ENCODE measurements around the gene LRPAP1. TPM values are rescaled to one million over a fixed set of nuclear protein-coding genes. Genes with fewer than 3 reads are reported as not detected.
"Not testable (repeated sequence)": the region's sequence is repeated elsewhere in the genome, so short reads cannot be mapped to it uniquely, and the experiment has no call there.

LRPAP1 gene
- total RNA-seq, 4 donors from 2014 or later: 65.0 to 131 (median 100) TPM

DNA sequence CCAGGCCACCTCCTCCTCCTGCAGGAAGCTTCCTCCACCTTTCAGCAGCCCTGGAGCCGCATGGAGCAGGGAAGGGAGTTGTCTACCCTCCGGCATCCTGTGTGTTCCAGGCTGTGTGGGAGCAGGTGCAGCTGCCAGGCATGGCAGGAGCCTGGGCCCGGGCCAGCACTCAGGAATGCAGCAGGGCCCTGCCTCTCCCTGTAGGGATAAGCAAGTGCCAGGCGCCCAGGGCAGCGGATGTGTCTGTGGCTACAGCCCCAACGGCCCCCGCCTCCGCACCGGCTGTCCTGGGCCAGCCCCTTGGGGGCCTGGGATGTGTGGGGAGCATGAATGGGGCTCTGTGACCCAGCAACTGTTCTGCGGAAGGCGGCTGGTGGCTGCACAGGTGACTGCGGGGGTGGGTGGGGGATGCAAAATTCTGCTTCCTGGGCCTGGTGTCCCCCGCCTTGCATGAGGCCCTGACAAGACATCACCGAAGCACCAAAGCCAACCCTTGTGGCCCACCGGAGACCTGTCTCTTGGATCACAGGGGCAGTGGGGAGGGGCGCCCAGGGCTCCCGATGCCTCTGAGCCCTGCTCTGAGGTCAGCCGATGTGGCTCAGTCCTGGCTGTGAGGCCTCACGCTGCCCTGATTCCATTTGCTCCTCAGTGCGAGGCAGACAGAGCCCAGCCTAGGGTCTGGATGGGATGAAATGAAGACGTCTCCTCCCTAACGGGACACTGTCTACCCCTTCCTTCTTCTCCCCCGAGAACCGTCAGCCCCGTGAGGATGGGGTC is 70.5 kb downstream of the LRPAP1 start:
- peak overlapping the region; percentile 94 to 98 (median 94) for H3K27ac ChIP-seq
- H3K36me3 ChIP-seq: no peaks in the 10 kb centered on the region

GRCh38 chr4:3460926-3461325 is 71.3 kb downstream of the LRPAP1 start:
- TF ChIP-seq, protein P1, sequence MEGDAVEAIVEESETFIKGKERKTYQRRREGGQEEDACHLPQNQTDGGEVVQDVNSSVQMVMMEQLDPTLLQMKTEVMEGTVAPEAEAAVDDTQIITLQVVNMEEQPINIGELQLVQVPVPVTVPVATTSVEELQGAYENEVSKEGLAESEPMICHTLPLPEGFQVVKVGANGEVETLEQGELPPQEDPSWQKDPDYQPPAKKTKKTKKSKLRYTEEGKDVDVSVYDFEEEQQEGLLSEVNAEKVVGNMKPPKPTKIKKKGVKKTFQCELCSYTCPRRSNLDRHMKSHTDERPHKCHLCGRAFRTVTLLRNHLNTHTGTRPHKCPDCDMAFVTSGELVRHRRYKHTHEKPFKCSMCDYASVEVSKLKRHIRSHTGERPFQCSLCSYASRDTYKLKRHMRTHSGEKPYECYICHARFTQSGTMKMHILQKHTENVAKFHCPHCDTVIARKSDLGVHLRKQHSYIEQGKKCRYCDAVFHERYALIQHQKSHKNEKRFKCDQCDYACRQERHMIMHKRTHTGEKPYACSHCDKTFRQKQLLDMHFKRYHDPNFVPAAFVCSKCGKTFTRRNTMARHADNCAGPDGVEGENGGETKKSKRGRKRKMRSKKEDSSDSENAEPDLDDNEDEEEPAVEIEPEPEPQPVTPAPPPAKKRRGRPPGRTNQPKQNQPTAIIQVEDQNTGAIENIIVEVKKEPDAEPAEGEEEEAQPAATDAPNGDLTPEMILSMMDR (IDR thresholded peaks at IDR 0.05 in 4 of 5, conservative IDR thresholded peaks at IDR 0.05 in 1 of 5): no peak
- TF ChIP-seq POLR2A (IDR thresholded peaks at IDR 0.05): no peak
- intact Hi-C loops (cut with DNase I; ENCODE audit: low total_unique reads) (loop anchor here (5.0 kb wide), 2 partner anchors 169 to 239 kb away; partner anchors contain the start of gene RGS12), in situ Hi-C loops (cut with MboI; ENCODE audit: low sequenced_read_pairs in 4 of 4) (loop anchor here in 1 of 4 donors (25.0 kb wide), 1 partner anchor 249 kb away; no protein-coding TSS in a partner anchor)
- Histone ChIP-seq H3K27ac (peak overlapping the region; percentile 94 to 98 (median 94)), H3K9me3 (no peaks in the 10 kb centered on the region), H3K36me3 (no peaks in the 10 kb centered on the region), H3K27me3 (no peaks in the 10 kb centered on the region), H3K4me1 (peaks cover 24 to 42% of the 10 kb centered on the region in 2 donors), H3K4me3 (no peak overlapping the region)
- ATAC-seq (peak in 1 of 2 donors; percentile 0), DNase-seq (peak in 1 of 2 donors; percentile 63)

More for the DNA sequence above, 70.5 kb downstream of the LRPAP1 start:
- Histone ChIP-seq H3K4me3 (no peak overlapping the region), H3K4me1 (peaks cover 31 to 48% of the 10 kb centered on the region in 2 donors), H3K27me3 (no peaks in the 10 kb centered on the region), H3K9me3 (no peaks in the 10 kb centered on the region)
- ATAC-seq (peak; percentile 43 to 53), DNase-seq (peak; percentile 70 to 95)
- peak in 1 of 2 donors; percentile 26 for TF ChIP-seq POLR2A (IDR thresholded peaks at IDR 0.05)
- TF ChIP-seq, protein P1 (IDR thresholded peaks at IDR 0.05 in 4 of 5, conservative IDR thresholded peaks at IDR 0.05 in 1 of 5): no peak
- intact Hi-C loops (cut with DNase I; ENCODE audit: low total_unique reads) (loop anchor here (5.0 kb wide), 2 partner anchors 169 to 239 kb away; partner anchors contain the start of gene RGS12), in situ Hi-C loops (cut with MboI; ENCODE audit: low sequenced_read_pairs in 4 of 4) (loop anchor here in 1 of 4 donors (25.0 kb wide), 1 partner anchor 249 kb away; no protein-coding TSS in a partner anchor)

DNA sequence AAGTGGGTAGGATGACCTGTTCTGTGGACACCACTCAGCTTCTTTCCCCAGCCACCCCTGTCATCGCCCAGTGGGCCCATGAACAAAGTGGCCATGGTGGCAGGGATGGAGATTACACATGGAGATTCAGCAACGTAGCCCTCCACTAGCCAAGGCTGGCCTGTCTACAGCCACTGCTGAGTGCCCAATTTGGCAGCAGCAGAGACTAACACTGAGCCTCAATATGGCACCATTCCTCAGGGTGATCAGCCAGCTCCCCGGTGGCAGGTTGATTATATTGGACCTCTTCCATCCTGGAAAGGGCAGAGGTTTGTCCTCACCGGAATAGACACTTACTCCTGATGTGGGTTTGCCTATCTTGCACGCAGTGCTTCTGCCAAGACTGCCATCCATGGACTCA is 73.1 kb downstream of the LRPAP1 start:
- intact Hi-C loops (cut with DNase I; ENCODE audit: low total_unique reads); H3K27ac ChIP-seq; ATAC-seq; H3K9me3 ChIP-seq; H3K27me3 ChIP-seq; DNase-seq; H3K4me3 ChIP-seq; H3K36me3 ChIP-seq: not testable (repeated sequence)
- peaks cover 20 to 24% of the 10 kb centered on the region in 2 donors for H3K4me1 ChIP-seq
- in situ Hi-C loops (cut with MboI; ENCODE audit: low sequenced_read_pairs in 4 of 4): loop anchor here in 2 of 4 donors (10.0 to 25.0 kb wide), 3 partner anchors 104 to 247 kb away; no protein-coding TSS in a partner anchor

DNA sequence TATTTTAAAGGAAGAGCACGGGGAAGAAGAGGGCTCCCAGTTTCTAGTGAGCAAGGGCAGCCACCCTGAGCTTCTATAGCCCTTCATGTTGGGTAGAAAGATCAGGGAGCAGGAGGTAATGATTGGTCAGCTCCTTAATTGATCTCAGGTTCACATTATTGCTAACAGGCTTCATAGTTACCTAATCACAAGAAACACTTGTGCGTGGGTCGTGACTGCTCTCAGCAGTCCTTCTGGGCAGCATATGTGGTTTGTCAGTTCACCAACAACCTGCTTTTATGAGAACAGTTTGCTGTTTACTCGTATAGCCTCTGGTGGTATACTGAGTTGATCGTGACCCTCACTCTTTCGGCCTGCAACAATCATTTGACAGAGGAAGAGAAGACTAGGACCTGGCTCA is 73.9 kb downstream of the LRPAP1 start:
- ATAC-seq (no peak), DNase-seq (no peak)
- no peaks in the 10 kb centered on the region for H3K27me3 ChIP-seq
- H3K4me1 ChIP-seq: peaks cover 20 to 21% of the 10 kb centered on the region in 2 donors
- H3K9me3 ChIP-seq: no peaks in the 10 kb centered on the region
- H3K27ac ChIP-seq: no peak overlapping the region
- in situ Hi-C loops (cut with MboI; ENCODE audit: low sequenced_read_pairs in 4 of 4) (loop anchor here in 2 of 4 donors (10.0 to 25.0 kb wide), 3 partner anchors 104 to 246 kb away; no protein-coding TSS in a partner anchor), intact Hi-C loops (cut with DNase I; ENCODE audit: low total_unique reads) (no loop called here)
- H3K36me3 ChIP-seq: no peaks in the 10 kb centered on the region
- TF ChIP-seq, protein P1 (IDR thresholded peaks at IDR 0.05 in 4 of 5, conservative IDR thresholded peaks at IDR 0.05 in 1 of 5): no peak
- no peak for TF ChIP-seq POLR2A (IDR thresholded peaks at IDR 0.05)
- H3K4me3 ChIP-seq: no peak overlapping the region

DNA sequence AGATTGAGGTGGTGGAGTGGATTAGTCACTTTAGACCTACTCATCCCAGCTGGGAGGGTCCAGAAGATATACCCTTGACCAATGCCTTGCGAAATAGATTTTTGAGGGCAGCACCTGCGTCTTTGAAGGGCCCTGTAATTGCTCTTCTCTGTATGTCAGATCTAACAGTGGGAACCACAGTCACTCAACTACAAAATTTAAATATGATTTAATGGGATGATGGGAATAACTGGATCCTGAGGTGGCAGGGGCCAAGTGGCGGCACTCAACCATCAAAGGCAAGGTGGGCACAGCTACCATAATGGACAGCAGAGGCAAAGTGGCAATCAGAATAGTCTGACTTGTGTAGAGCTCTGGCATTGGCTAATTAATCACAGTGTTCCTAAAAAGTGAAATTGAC is 76.6 kb downstream of the LRPAP1 start:
- H3K4me1 ChIP-seq; H3K4me3 ChIP-seq; H3K27me3 ChIP-seq; H3K36me3 ChIP-seq; intact Hi-C loops (cut with DNase I; ENCODE audit: low total_unique reads); ATAC-seq; H3K27ac ChIP-seq; DNase-seq; H3K9me3 ChIP-seq: not testable (repeated sequence)
- in situ Hi-C loops (cut with MboI; ENCODE audit: low sequenced_read_pairs in 4 of 4): loop anchor here in 2 of 4 donors (10.0 to 25.0 kb wide), 3 partner anchors 101 to 243 kb away; no protein-coding TSS in a partner anchor

Other genes with a start within 250 kb of the LRPAP1 start
- gene RGS12, start 239.4 kb downstream of the LRPAP1 start, total RNA-seq: 10 to 100 TPM in 3 of 4 donors, 1 to 10 TPM in 1; 9.1 to 22.6 (median 21.1) TPM
- under 1 TPM; 0.20 to 0.68 (median 0.59) TPM for gene HGFAC, start 90.5 kb downstream of the LRPAP1 start, total RNA-seq
- gene DOK7, start 69.1 kb downstream of the LRPAP1 start, total RNA-seq: 10 to 100 TPM in 3 of 4 donors, 1 to 10 TPM in 1; 8.1 to 42.0 (median 13.2) TPM
- 1 to 10 TPM; 2.5 to 7.9 (median 4.8) TPM for gene ADRA2C, start 234.0 kb upstream of the LRPAP1 start, total RNA-seq